Astrocyte (in vitro differentiated cells and primary cell): Measurements from ENCODE around the gene MIB1.

Experiments used
- CTCF ChIP-seq: IDR thresholded peaks from 2 replicates; pipeline ENCODE4 v1.5.1; 2011; ENCODE audit warnings: low read depth, mild to moderate bottlenecking, inconsistent platforms, low read length, moderate library complexity; ENCODE audit not compliant: insufficient read depth
- EZH2 ChIP-seq: IDR thresholded peaks from 2 replicates; pipeline ENCODE4 v1.6.1; 2012; ENCODE audit warnings: mild to moderate bottlenecking, low read length, inconsistent platforms; ENCODE audit not compliant: insufficient read depth

DNA sequence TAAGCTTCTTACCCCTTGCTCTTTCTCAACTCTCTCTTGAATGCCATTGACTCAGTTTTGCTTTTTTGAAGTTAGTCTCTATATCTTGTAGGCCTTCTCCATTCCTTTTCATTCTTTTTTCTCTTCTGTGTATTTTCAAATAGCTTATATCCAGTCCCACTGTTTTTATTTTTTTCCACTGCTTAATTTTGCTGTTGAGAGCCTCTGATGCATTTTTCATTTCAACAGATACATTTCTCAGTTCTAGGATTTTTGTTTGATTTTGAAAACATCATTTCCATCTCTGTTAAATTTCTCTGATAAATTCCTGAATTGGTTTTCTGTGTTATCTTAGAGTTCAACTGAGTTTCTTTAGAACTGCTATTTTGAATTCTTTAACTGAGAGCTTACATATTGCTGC is 45.9 kb downstream of the MIB1 start:
- TF ChIP-seq CTCF = no peak
- TF ChIP-seq EZH2 = no peak
